Activated CD8-positive, alpha-beta memory T cell treated with anti-CD3 and anti-CD28 coated beads, Interleukin-2, amount 10 ng/mL, durations not matched to agents 7 days and 5 days (primary cell): Measurements from ENCODE around the gene NPL. TPM values are rescaled to one million over a fixed set of nuclear protein-coding genes. Genes with fewer than 3 reads are reported as not detected.
A peak's percentile ranks its signal among the peaks of the same experiment; 100 is the strongest.

Experiments used
- ATAC-seq: fragments of 150-1000 bp; cut with Tn5 transposase; one replicate; pipeline ENCODE4 v1.10.0; 2021; ENCODE audit warnings: moderate library complexity
- CTCF ChIA-PET: fragments of 350-600 bp; sonication (Branson Sonifier 250); formaldehyde crosslinking; loops from one replicate; lab custom pipeline; 2021; ENCODE audit warnings: antibody characterized with exemption; lab: Charles Lee
- DNase-seq: peaks from one replicate; pipeline ENCODE4 v3.0.0-alpha.2; 2020
- H3K27ac Mint-ChIP-seq: one replicate; pipeline ENCODE4 v1.8.0; 2021; ENCODE audit warnings: mild to moderate bottlenecking, mixed read lengths
- H3K27me3 Mint-ChIP-seq: one replicate; pipeline ENCODE4 v1.8.0; 2021; ENCODE audit warnings: mixed read lengths
- H3K36me3 Mint-ChIP-seq: one replicate; pipeline ENCODE4 v1.8.0; 2021; ENCODE audit warnings: mild to moderate bottlenecking, mixed read lengths
- H3K4me1 Mint-ChIP-seq: one replicate; pipeline ENCODE4 v1.8.0; 2021; ENCODE audit warnings: mixed read lengths
- H3K4me3 Mint-ChIP-seq: one replicate; pipeline ENCODE4 v1.8.0; 2021; ENCODE audit warnings: mild to moderate bottlenecking, moderate library complexity, mixed read lengths
- H3K9me3 Mint-ChIP-seq: one replicate; pipeline ENCODE4 v1.8.0; 2022; ENCODE audit warnings: low read depth, mixed read lengths
- total RNA-seq, 2 experiments: library from RNA; stranded (reverse); gene quantifications; one replicate each; pipeline ENCODE4 v1.2.3, GENCODE V29; 2021

Gene NPL
- total RNA-seq, 2 experiments from 2014 or later, result 1.8 to 10.1 TPM

GRCh38 chr1:182867861-182868260 is 78.3 kb downstream of the NPL start:
- Mint-ChIP-seq H3K36me3 (peaks cover 73% of the 10 kb centered on the region), H3K4me1 (peaks cover 4% of the 10 kb centered on the region), H3K27ac (no peak overlapping the region), H3K27me3 (no peaks in the 10 kb centered on the region), H3K9me3 (no peaks in the 10 kb centered on the region), H3K4me3 (no peak overlapping the region)
- ATAC-seq, result no peak
- no peak for DNase-seq
- CTCF ChIA-PET, result no interaction called here

GRCh38 chr1:182869241-182869666 is 79.7 kb downstream of the NPL start:
- CTCF ChIA-PET, result no interaction called here
- Mint-ChIP-seq H3K27me3 (no peaks in the 10 kb centered on the region), H3K36me3 (peaks cover 84% of the 10 kb centered on the region), H3K4me1 (peaks cover 6% of the 10 kb centered on the region), H3K27ac (peak overlapping the region; percentile 40), H3K9me3 (no peaks in the 10 kb centered on the region), H3K4me3 (no peak overlapping the region)
- ATAC-seq (no peak), DNase-seq (no peak)

- H3K9me3 Mint-ChIP-seq, result no peaks in the 10 kb centered on the region
- H3K4me3 Mint-ChIP-seq, result no peak overlapping the region
- no peak for DNase-seq
- CTCF ChIA-PET, result no interaction called here
- H3K36me3 Mint-ChIP-seq, result peaks cover 82% of the 10 kb centered on the region
- peaks cover 9% of the 10 kb centered on the region for H3K4me1 Mint-ChIP-seq
- no peaks in the 10 kb centered on the region for H3K27me3 Mint-ChIP-seq
- peak overlapping the region; percentile 14 for H3K27ac Mint-ChIP-seq
- no peak for ATAC-seq
Observed at GRCh38 chr1:182872881-182873280, 83.3 kb downstream of the NPL start.

GRCh38 chr1:182875889-182876288 is 86.3 kb downstream of the NPL start:
- H3K4me1 Mint-ChIP-seq, result peaks cover 9% of the 10 kb centered on the region
- peaks cover 85% of the 10 kb centered on the region for H3K36me3 Mint-ChIP-seq
- no peaks in the 10 kb centered on the region for H3K9me3 Mint-ChIP-seq
- CTCF ChIA-PET, result interaction anchor here (1.2 kb wide), 1 partner anchor 19 kb away, joined by 3 read pairs; no protein-coding TSS in a partner anchor
- no peak for ATAC-seq
- no peak for DNase-seq
- H3K27me3 Mint-ChIP-seq, result no peaks in the 10 kb centered on the region
- no peak overlapping the region for H3K4me3 Mint-ChIP-seq
- peak overlapping the region; percentile 38 for H3K27ac Mint-ChIP-seq

- CTCF ChIA-PET, result no interaction called here
- H3K36me3 Mint-ChIP-seq, result peaks cover 88% of the 10 kb centered on the region
Observed at GRCh38 chr1:182877331-182877730, 87.8 kb downstream of the NPL start.

GRCh38 chr1:182877842-182878241 is 88.3 kb downstream of the NPL start:
- Mint-ChIP-seq H3K27me3 (no peaks in the 10 kb centered on the region), H3K9me3 (no peaks in the 10 kb centered on the region), H3K27ac (no peak overlapping the region), H3K4me3 (no peak overlapping the region), H3K4me1 (peaks cover 9% of the 10 kb centered on the region), H3K36me3 (peaks cover 88% of the 10 kb centered on the region)
- DNase-seq (no peak), ATAC-seq (no peak)
- CTCF ChIA-PET, result interaction anchor here (1.5 kb wide), 1 partner anchor 11 kb away, joined by 4 read pairs; no protein-coding TSS in a partner anchor

More at GRCh38 chr1:182877331-182877730, 87.8 kb downstream of the NPL start:
- H3K27me3 Mint-ChIP-seq, result no peaks in the 10 kb centered on the region
- H3K27ac Mint-ChIP-seq, result no peak overlapping the region
- H3K9me3 Mint-ChIP-seq, result no peaks in the 10 kb centered on the region
- H3K4me1 Mint-ChIP-seq, result peaks cover 9% of the 10 kb centered on the region
- DNase-seq (no peak), ATAC-seq (no peak)
- H3K4me3 Mint-ChIP-seq, result no peak overlapping the region

Other genes starting within 250 kb of the NPL start
- 10 to 100 TPM in 1 of 2 experiments, 1 to 10 TPM in 1; 6.5 to 10.0 TPM for gene RNASEL, start 200.5 kb upstream of the NPL start, total RNA-seq
- 10 to 100 TPM in 1 of 2 experiments, 1 to 10 TPM in 1; 1.8 to 39.9 TPM for gene RGS16, start 185.4 kb upstream of the NPL start, total RNA-seq
- not detected for gene RGS8, start 105.2 kb upstream of the NPL start, total RNA-seq
- gene DHX9, start 49.6 kb downstream of the NPL start, total RNA-seq, result 100 to 1,000 TPM; 196 to 267 TPM
- not detected for gene SHCBP1L, start 163.4 kb downstream of the NPL start, total RNA-seq
- under 1 TPM in 1 of 2 experiments, not detected in 1; 0.40 TPM for gene LAMC1, start 233.6 kb downstream of the NPL start, total RNA-seq